GM10248 (cell line): ENCODE results near the gene CSKMT.
"Not testable (repeated sequence)": the region's sequence is repeated elsewhere in the genome, so short reads cannot be mapped to it uniquely, and the experiment has no call there.

Experiments
- CTCF ChIA-PET: fragments of 300-600 bp; sonication (Branson Sonifier 250); formaldehyde crosslinking; extraction: SDS; loops from one replicate; lab custom pipeline; 2021; ENCODE audit warnings: antibody characterized with exemption; lab: Yijun Ruan, JAX
- POLR2A ChIA-PET: fragments of 350-650 bp; sonication (Branson Sonifier 250); formaldehyde crosslinking; extraction: SDS; loops from one replicate; lab custom pipeline; 2020; ENCODE audit warnings: antibody characterized with exemption; lab: Yijun Ruan, JAX
- DNase-seq: peaks from one replicate; pipeline ENCODE4 v3.0.0; 2012; ENCODE audit errors: extremely low spot score
- TF ChIP-seq, protein P1 (sequence below): IDR thresholded peaks from 2 replicates; pipeline ENCODE4 v1.5.1; 2012; ENCODE audit warnings: mild to moderate bottlenecking, low read depth; ENCODE audit errors: extremely low read depth, missing control alignments, control extremely low read depth

Gene CSKMT, protein sequence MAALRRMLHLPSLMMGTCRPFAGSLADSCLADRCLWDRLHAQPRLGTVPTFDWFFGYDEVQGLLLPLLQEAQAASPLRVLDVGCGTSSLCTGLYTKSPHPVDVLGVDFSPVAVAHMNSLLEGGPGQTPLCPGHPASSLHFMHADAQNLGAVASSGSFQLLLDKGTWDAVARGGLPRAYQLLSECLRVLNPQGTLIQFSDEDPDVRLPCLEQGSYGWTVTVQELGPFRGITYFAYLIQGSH

DNA sequence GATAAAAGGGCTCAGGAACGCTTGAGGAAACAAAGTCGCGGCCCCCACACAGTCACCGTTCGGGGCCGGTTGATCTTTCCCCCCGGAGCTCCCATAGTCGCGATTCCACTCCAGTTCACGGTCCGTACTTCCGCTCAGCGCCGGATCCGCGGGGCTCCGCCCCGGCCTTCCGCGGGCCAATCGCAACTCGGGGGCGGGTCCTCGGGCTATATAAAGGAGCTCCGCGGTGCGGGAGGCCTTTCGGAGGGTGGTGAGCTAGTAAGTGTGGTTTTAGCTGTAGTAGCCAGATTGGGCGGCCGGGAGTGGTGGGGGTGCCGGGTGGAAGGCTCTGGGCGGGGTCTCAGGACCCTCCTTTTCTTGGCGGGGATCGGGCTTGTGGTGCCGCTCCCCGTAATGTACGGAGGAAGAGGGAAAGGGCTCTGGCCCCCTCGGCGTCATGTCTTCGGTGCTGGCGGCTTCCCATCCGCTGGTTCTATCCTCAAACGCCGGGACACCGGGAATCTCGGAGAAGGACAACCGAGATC, at the start of gene CSKMT, which contains the start of gene C11orf98:
Gene CSKMT (plus strand): TSS at position 238 of the 524 bp plus-strand sequence. CDS start 568 bp downstream, outside the sequence.
Gene C11orf98 (minus strand): TSS at position 136 of the 524 bp plus-strand sequence. CDS start 41 bp downstream, at position 95.
- DNase-seq, result peak; percentile 96
- TF ChIP-seq, protein P1, sequence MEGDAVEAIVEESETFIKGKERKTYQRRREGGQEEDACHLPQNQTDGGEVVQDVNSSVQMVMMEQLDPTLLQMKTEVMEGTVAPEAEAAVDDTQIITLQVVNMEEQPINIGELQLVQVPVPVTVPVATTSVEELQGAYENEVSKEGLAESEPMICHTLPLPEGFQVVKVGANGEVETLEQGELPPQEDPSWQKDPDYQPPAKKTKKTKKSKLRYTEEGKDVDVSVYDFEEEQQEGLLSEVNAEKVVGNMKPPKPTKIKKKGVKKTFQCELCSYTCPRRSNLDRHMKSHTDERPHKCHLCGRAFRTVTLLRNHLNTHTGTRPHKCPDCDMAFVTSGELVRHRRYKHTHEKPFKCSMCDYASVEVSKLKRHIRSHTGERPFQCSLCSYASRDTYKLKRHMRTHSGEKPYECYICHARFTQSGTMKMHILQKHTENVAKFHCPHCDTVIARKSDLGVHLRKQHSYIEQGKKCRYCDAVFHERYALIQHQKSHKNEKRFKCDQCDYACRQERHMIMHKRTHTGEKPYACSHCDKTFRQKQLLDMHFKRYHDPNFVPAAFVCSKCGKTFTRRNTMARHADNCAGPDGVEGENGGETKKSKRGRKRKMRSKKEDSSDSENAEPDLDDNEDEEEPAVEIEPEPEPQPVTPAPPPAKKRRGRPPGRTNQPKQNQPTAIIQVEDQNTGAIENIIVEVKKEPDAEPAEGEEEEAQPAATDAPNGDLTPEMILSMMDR, result no peak
- CTCF ChIA-PET, result interaction anchor here (0.8 to 2.1 kb wide), 20 partner anchors 8 to 240 kb away, joined by 3 to 11 read pairs (median 5); partner anchors contain the start of genes B3GAT3 and SLC3A2
- POLR2A ChIA-PET, result interaction anchor here (0.5 to 3.8 kb wide), 53 partner anchors 9 to 1526 kb away, joined by 3 to 95 read pairs (median 6); partner anchors contain the start of genes B3GAT3, EEF1G, GANAB and HNRNPUL2

DNA sequence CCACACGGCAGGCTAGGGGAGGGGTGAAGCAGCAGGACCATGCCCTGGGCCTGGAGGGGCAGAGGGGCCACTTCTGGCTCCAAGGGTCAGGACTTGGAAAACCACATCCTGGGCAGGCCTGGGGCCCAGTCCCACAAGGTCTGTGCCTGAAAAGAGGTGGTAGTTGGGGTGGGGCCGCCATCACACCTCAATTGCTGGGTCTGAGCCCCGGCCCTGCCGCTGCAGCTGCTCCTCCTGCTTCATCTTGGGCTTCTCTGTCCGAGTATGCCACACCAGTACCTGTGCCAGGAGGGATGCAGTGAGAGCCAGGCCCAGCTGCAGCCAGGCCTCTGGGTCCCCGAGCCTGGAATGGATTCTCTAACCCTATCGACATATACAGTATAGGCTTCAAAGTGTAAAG, 49.6 kb upstream of the CSKMT start:
- POLR2A ChIA-PET, result no interaction called here
- no peak for DNase-seq
- CTCF ChIA-PET, result no interaction called here
- TF ChIP-seq, protein P1, result no peak

DNA sequence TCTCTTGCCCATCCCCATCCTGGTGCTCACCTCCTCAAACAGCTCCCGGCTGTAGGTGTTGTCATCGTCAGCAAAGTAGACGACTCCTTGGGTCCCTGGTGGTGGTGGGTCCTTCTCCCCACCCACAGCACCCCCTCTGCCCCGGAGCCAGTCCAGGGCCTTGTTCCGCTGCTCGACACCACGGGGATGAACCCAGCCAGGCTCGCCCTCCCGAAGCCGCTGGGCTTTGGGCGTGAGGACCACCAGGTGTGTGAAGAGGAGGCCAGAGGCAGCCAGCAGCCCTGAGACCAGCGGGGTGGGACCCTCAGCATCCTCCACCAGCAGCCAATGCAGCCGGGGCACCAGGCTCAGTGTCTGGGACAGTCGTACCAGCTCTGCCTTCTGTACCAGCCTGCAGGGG, 48.2 kb upstream of the CSKMT start:
- DNase-seq, CTCF ChIA-PET, POLR2A ChIA-PET: not testable (repeated sequence)

DNA sequence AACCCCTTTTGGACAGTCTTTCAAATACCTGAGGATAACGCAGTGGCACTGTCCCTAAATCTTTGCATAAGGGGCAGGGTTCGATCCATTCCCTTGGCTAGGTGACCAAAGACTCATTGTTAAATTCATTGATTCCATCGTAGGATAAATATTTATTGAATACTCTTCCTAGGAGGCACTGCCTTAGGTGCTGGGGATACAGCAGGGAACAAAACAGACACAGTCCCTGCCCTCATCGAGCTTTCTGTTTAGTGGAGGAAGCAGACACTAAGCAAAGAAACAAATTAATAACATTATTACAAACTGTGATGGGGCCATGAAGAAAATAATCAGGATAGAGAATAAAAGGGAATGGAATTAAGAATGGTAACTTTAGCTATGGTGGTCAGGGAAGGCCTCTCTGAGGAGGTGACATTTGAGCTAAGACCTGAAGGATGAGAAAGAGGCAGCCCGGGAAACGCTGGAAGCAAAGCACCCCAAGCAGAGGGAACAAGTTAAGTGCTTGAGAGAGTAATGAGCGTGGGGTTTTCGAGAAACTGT, 44.0 kb upstream of the CSKMT start:
- TF ChIP-seq, protein P1, result no peak
- ChIA-PET CTCF (interaction anchor here (0.8 to 4.9 kb wide), 10 partner anchors 9 to 197 kb away, joined by 3 to 43 read pairs (median 4); partner anchors contain the start of genes C11orf98, CSKMT, EML3 and MTA2), POLR2A (interaction anchor here (0.6 to 1.4 kb wide), 5 partner anchors 20 to 220 kb away, joined by 3 to 14 read pairs (median 4); partner anchors contain the start of gene TUT1)
- no peak for DNase-seq

DNA sequence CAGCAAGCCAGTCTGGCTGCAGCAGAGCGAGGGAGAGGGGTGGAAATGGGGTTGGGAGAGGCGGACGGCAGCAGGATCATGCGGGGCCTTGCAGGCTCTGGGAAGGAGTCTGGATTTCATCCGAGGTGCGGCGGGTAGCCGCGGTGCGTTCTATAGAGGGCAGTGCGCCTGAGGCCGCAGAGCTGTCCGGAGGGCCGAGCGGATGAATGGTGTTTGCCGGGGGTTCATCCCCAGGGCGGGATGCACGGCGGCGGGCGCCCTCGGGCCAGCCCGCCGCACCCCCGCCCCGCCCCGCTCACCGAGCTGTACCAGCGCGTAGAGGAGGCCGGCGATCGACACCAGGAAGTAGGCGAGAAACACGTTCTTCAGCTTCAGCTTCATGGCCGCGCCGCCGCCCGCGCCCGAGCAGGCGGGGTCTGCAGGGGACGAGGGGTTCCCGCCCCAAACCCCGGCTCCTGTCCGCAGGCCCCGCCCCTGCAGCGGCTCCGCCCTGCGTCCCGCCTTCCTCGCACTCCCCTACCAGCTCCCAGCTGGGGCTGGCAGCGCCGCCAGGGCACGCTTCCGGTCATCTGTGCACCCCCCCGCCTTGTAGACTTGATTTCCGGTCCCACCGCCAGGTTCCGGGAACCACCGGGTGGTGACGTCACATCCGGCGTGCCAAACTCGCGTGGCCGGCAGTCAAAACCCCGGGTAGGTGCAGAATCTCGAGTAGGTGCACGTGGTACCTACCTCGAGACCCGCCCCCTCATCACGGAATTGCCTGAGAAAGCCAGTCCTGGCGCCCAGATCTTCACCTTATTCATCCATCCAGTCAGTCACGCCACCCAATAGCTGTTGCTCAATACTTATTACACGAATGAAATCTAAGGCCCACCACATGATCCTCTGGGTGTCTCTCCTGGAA, 43.3 kb upstream of the CSKMT start, which contains the start of gene B3GAT3:
Gene B3GAT3 (minus strand): TSS at position 420 of the 904 bp plus-strand sequence. CDS start 39 bp downstream, at position 381.
- ChIA-PET POLR2A (interaction anchor here (0.7 to 2.5 kb wide), 8 partner anchors 20 to 219 kb away, joined by 3 to 23 read pairs (median 4); partner anchors contain the start of genes C11orf98, CSKMT, INTS5 and MTA2), CTCF (interaction anchor here (0.8 to 4.9 kb wide), 18 partner anchors 8 to 197 kb away, joined by 3 to 43 read pairs (median 4); partner anchors contain the start of genes C11orf98, CSKMT, EML3 and GANAB)
- TF ChIP-seq, protein P1, result no peak
- peak; percentile 98 for DNase-seq

DNA sequence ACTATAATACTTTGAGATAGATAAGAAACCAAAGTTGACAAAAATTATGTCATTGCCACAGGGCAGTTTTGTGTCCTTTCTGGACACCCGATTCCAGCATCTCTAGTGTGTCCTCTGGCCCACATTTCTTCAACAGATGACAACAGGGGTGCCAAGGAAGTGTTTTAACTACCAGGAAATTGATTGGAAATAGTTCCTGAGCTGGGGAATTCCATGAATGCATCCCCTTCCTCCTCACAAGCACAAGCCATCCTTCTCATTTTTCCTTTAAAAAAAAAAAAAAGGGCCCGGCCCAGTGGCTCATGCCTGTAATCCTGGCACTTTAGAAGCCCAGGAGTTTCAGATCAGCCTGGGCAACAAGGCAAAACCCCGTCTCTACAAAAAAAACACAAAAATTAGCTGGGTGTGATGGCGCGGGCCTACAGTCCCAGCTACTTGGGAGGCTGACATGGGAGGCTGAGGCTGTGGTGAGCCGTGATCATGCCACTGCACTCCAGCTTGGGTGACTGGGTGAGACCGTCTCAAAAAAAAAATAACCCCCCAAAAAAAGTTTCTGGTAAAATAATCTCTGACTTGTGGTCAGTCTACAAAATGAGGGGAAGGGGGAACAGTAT, 42.5 kb upstream of the CSKMT start:
- ChIA-PET CTCF (interaction anchor here (0.8 to 4.9 kb wide), 15 partner anchors 10 to 198 kb away, joined by 3 to 43 read pairs (median 3); partner anchors contain the start of genes C11orf98, CSKMT, EML3 and INTS5), POLR2A (interaction anchor here (0.8 to 2.5 kb wide), 8 partner anchors 21 to 219 kb away, joined by 3 to 23 read pairs (median 4); partner anchors contain the start of genes C11orf98, CSKMT, INTS5 and MTA2)
- no peak for DNase-seq
- TF ChIP-seq, protein P1, result no peak
